CD14-positive monocyte (primary cell): Measurements from ENCODE around the gene SLC27A2. TPM values are rescaled to one million over a fixed set of nuclear protein-coding genes. Genes with fewer than 3 reads are reported as not detected.

Experiments used
- DNase-seq, 3 donors: peaks; one replicate each; pipeline ENCODE4 v3.0.0-alpha.2; 2011 to 2022
- H2AFZ ChIP-seq: 2 replicates; pipeline ENCODE4 v1.6.0; 2012; ENCODE audit warnings: mild to moderate bottlenecking, low read depth, low read length, inconsistent platforms; ENCODE audit not compliant: insufficient read depth, poor library complexity, severe bottlenecking
- H3K27ac ChIP-seq, 2 donors: 1 replicate in 1 of 2; 2 replicates in 1 of 2; pipeline ENCODE4 v1.5.1; 2012 to 2013; ENCODE audit warnings: low read length in 2 of 2, control low read depth in 1 of 2, inconsistent platforms in 1 of 2, low read depth in 1 of 2, mild to moderate bottlenecking in 1 of 2
- H3K27me3 ChIP-seq, 2 donors: one replicate each; pipeline versions ENCODE4 v1.6.0 to v1.6.1; 2011 to 2013; ENCODE audit warnings: low read length in 2 of 2; ENCODE audit not compliant: control insufficient read depth in 2 of 2, insufficient read depth in 2 of 2
- H3K36me3 ChIP-seq, 2 donors: replicated peaks in 1 of 2; 1 replicate in 1 of 2; 2 replicates in 1 of 2; pipeline versions ENCODE4 v1.5.1 to v1.6.1; 2012 to 2013; ENCODE audit warnings: low read length in 2 of 2, control low read depth in 1 of 2, inconsistent platforms in 1 of 2, mild to moderate bottlenecking in 1 of 2; ENCODE audit not compliant: insufficient read depth in 2 of 2, control insufficient read depth in 1 of 2
- H3K4me1 ChIP-seq, 2 donors: 1 replicate in 1 of 2; 2 replicates in 1 of 2; pipeline versions ENCODE4 v1.5.1 to v1.6.1; 2012 to 2013; ENCODE audit warnings: low read length in 2 of 2, control low read depth in 1 of 2, inconsistent platforms in 1 of 2, mild to moderate bottlenecking in 1 of 2, moderate library complexity in 1 of 2; ENCODE audit not compliant: insufficient read depth in 2 of 2, control insufficient read depth in 1 of 2
- H3K4me2 ChIP-seq: replicated peaks from 2 replicates; pipeline ENCODE3; 2012; ENCODE audit warnings: low read length, moderate library complexity, mild to moderate bottlenecking; ENCODE audit not compliant: poor library complexity, severe bottlenecking; ENCODE audit errors: extremely low read depth
- H3K4me3 ChIP-seq, 3 experiments: fragments of 200-600 bp in 1 of 3; sonication (generic) in 1 of 3; replicated peaks in 1 of 3; 1 replicate in 2 of 3; 2 replicates in 1 of 3; pipeline ENCODE4 v1.5.1; 2011 to 2013; ENCODE audit warnings: low read length in 3 of 3, mild to moderate bottlenecking in 3 of 3, control low read depth in 2 of 3, low read depth in 2 of 3, inconsistent platforms in 1 of 3, moderate library complexity in 1 of 3
- H3K79me2 ChIP-seq: 2 replicates; pipeline ENCODE4 v1.6.0; 2012; ENCODE audit warnings: mild to moderate bottlenecking, control low read depth, inconsistent platforms, low read length, moderate library complexity; ENCODE audit not compliant: insufficient read depth
- H3K9ac ChIP-seq: 2 replicates; pipeline ENCODE4 v1.6.0; 2017; ENCODE audit warnings: low read length, mild to moderate bottlenecking; ENCODE audit not compliant: insufficient read depth, poor library complexity, severe bottlenecking
- H3K9me3 ChIP-seq, 2 donors: replicated peaks in 1 of 2; 1 replicate in 1 of 2; 2 replicates in 1 of 2; pipeline versions ENCODE4 v1.5.1 to v1.6.1; 2012 to 2013; ENCODE audit warnings: low read length in 2 of 2, control low read depth in 1 of 2; ENCODE audit not compliant: control insufficient read depth in 1 of 2, insufficient read depth in 1 of 2
- H4K20me1 ChIP-seq: 2 replicates; pipeline ENCODE4 v1.6.0; 2012; ENCODE audit warnings: mild to moderate bottlenecking, low read length, control low read depth, moderate library complexity; ENCODE audit not compliant: insufficient read depth
- H3K27ac Mint-ChIP-seq, 7 donors: one replicate each; pipeline ENCODE4 v1.8.0; 2020; ENCODE audit warnings: mild to moderate bottlenecking in 7 of 7, mixed read lengths in 7 of 7, moderate library complexity in 6 of 7, inconsistent platforms in 2 of 7
- H3K27me3 Mint-ChIP-seq, 3 donors: one replicate each; pipeline ENCODE4 v1.8.0; 2021 to 2022; ENCODE audit warnings: low read depth in 3 of 3, mild to moderate bottlenecking in 3 of 3, mixed read lengths in 3 of 3, moderate library complexity in 3 of 3, inconsistent platforms in 1 of 3
- H3K36me3 Mint-ChIP-seq, 2 donors: one replicate each; pipeline ENCODE4 v1.8.0; 2020; ENCODE audit warnings: mixed read lengths in 2 of 2, inconsistent platforms in 1 of 2, mild to moderate bottlenecking in 1 of 2
- H3K4me1 Mint-ChIP-seq: one replicate; pipeline ENCODE4 v1.8.0; 2020; ENCODE audit warnings: mild to moderate bottlenecking, mixed read lengths
- H3K4me3 Mint-ChIP-seq, 2 donors: one replicate each; pipeline ENCODE4 v1.8.0; 2020; ENCODE audit warnings: mild to moderate bottlenecking in 2 of 2, mixed read lengths in 2 of 2, moderate library complexity in 1 of 2
- H3K9me3 Mint-ChIP-seq, 7 donors: one replicate each; pipeline ENCODE4 v1.8.0; 2020 to 2022; ENCODE audit warnings: mixed read lengths in 7 of 7, mild to moderate bottlenecking in 6 of 7, moderate library complexity in 6 of 7, inconsistent platforms in 2 of 7
- CTCF ChIP-seq: fragments of 200-600 bp; IDR thresholded peaks from one replicate; pipeline ENCODE4 v1.8.0; 2022; ENCODE audit warnings: antibody characterized with exemption, mild to moderate bottlenecking
- WGBS: methylation state at CpG from one replicate; pipeline ENCODE4 v1.1.5; 2013; ENCODE audit warnings: missing lambda C conversion rate; ENCODE audit not compliant: insufficient coverage; 5-methylcytosine and 5-hydroxymethylcytosine counted together
- intact Hi-C, 2 donors: fragments of 100-400 bp; cut with micrococcal nuclease; formaldehyde crosslinking; loops; one replicate each; pipeline versions ENCODE4 v1.15.0 to v1.15.1; 2023
- polyA plus RNA-seq, 3 donors: library from polyadenylated mRNA; depleted of rRNA in 1 of 3; unstranded in 2 of 3; stranded (reverse) in 1 of 3; fragments of 300-500 nt in 2 of 3; fragments of >200 nt in 1 of 3; fragmentation: Illumina TruSeq in 2 of 3; gene quantifications; 1 replicate in 2 of 3; 2 replicates in 1 of 3; pipeline ENCODE4 v1.2.3, GENCODE V29; 2012 to 2021

The SLC27A2 gene
- polyA plus RNA-seq, 3 donors: 0.13 TPM; not detected in 2

- TF ChIP-seq CTCF: no peak
- Histone ChIP-seq H3K27ac (no peak overlapping the region), H3K4me2 (no peak overlapping the region), H3K9ac (no peak overlapping the region), H3K9me3 (no peaks in the 10 kb centered on the region), H3K27me3 (no peaks in the 10 kb centered on the region), H2AFZ (no peak overlapping the region), H3K36me3 (no peaks in the 10 kb centered on the region), H3K79me2 (no peaks in the 10 kb centered on the region), H3K4me3 (no peak overlapping the region), H3K4me1 (no peaks in the 10 kb centered on the region), H4K20me1 (no peaks in the 10 kb centered on the region)
- intact Hi-C loops: no loop called here
- Mint-ChIP-seq H3K4me1 (no peaks in the 10 kb centered on the region), H3K9me3 (peaks cover 0 to 2% (median 0%) of the 10 kb centered on the region in 7 donors), H3K4me3 (no peak overlapping the region), H3K27ac (no peak overlapping the region), H3K27me3 (no peaks in the 10 kb centered on the region), H3K36me3 (peaks cover 3 to 4% of the 10 kb centered on the region in 2 donors)
- WGBS: 100% methylated on average over 4 of the region's 5 CpGs
- DNase-seq: no peak
These were observed 45.1 kb downstream of the SLC27A2 start for GRCh38 chr15:50227076-50227475.

- H3K9me3 Mint-ChIP-seq: peaks cover 0 to 2% (median 0%) of the 10 kb centered on the region in 7 donors
- no peak overlapping the region for H2AFZ ChIP-seq
- intact Hi-C loops: no loop called here
- H3K27me3 ChIP-seq: no peaks in the 10 kb centered on the region
- no peak overlapping the region for H3K27ac Mint-ChIP-seq
- no peak for TF ChIP-seq CTCF
- no peak overlapping the region for H3K27ac ChIP-seq
- H4K20me1 ChIP-seq: no peaks in the 10 kb centered on the region
- H3K4me3 ChIP-seq: no peak overlapping the region
- no peak for DNase-seq
- no peak overlapping the region for H3K9ac ChIP-seq
- H3K9me3 ChIP-seq: no peaks in the 10 kb centered on the region
- H3K36me3 ChIP-seq: no peaks in the 10 kb centered on the region
- no peaks in the 10 kb centered on the region for H3K36me3 Mint-ChIP-seq
- no peaks in the 10 kb centered on the region for H3K4me1 ChIP-seq
- H3K27me3 Mint-ChIP-seq: no peaks in the 10 kb centered on the region
- no peaks in the 10 kb centered on the region for H3K79me2 ChIP-seq
- no peaks in the 10 kb centered on the region for H3K4me1 Mint-ChIP-seq
- WGBS: 100% methylated on average over 3 of the region's 3 CpGs
- H3K4me3 Mint-ChIP-seq: no peak overlapping the region
- H3K4me2 ChIP-seq: no peak overlapping the region
These were observed 46.9 kb downstream of the SLC27A2 start for GRCh38 chr15:50228866-50229265.
